ENCODE measurements around the gene PACSIN1.

Gene PACSIN1

DNA sequence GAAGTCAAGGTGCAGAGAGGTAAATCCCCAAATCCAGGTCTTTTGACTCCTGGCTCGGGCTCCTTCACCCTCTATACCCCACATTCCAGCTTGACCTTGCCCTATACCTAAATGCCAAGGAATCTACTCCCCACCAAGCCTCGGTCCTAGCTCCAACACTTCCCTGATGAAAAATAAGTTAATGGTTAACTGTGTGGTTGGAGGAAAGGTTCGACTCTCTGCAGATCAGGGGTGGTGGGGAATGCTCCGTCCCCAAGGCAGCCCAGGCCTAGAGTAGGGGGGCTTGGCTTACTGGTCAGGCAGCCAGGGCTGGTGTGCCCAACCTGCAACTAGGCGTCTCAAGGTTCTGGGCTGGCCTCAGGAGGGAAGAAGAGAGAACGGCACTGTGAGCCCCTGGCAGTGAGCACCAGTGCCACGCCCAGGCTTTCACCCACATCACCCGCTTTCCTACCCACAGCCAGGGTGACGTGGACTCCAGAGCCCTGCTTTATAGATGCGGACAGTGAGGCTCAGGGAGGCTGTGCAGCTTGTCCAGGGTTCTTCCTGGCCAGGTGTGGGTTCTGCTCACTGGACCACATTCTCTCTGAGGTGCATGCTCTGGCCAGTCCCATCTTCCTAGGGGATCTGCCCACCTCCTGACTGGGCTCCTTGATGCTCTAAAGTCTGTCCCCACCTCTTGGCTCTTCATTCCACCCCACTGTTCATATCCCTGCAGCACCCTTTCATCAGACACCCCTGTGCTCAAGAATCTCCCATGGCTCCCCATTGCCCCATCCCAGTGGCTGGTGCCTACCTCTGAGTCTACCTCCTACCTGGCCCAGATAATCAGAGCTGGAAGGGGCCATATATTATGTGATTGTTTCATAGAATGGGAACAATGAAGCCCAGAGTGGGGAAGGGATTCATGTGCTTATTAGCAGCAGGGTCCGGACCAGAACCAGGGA lies 82.1 kb downstream of the PACSIN1 start:
- TF ChIP-seq SNAI2 (CRISPR knock-in tag; IDR thresholded peaks at IDR 0.05) (no peak), PPARA (CRISPR knock-in tag; IDR thresholded peaks at IDR 0.05; ENCODE audit: borderline replicate concordance) (no peak), BACH2 (CRISPR knock-in tag; IDR thresholded peaks at IDR 0.05; ENCODE audit: borderline replicate concordance) (no peak), ZNF70 (CRISPR knock-in tag; IDR thresholded peaks at IDR 0.05) (no peak), ZFP3 (CRISPR knock-in tag; IDR thresholded peaks at IDR 0.05) (no peak), ESRRG (CRISPR knock-in tag; IDR thresholded peaks at IDR 0.05) (no peak), ZC3H10 (CRISPR knock-in tag; IDR thresholded peaks at IDR 0.05) (no peak)
- TF ChIP-seq, protein P1, sequence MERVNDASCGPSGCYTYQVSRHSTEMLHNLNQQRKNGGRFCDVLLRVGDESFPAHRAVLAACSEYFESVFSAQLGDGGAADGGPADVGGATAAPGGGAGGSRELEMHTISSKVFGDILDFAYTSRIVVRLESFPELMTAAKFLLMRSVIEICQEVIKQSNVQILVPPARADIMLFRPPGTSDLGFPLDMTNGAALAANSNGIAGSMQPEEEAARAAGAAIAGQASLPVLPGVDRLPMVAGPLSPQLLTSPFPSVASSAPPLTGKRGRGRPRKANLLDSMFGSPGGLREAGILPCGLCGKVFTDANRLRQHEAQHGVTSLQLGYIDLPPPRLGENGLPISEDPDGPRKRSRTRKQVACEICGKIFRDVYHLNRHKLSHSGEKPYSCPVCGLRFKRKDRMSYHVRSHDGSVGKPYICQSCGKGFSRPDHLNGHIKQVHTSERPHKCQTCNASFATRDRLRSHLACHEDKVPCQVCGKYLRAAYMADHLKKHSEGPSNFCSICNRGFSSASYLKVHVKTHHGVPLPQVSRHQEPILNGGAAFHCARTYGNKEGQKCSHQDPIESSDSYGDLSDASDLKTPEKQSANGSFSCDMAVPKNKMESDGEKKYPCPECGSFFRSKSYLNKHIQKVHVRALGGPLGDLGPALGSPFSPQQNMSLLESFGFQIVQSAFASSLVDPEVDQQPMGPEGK (CRISPR knock-in tag; IDR thresholded peaks at IDR 0.05; ENCODE audit: borderline replicate concordance) = no peak
- TF ChIP-seq, protein P2, sequence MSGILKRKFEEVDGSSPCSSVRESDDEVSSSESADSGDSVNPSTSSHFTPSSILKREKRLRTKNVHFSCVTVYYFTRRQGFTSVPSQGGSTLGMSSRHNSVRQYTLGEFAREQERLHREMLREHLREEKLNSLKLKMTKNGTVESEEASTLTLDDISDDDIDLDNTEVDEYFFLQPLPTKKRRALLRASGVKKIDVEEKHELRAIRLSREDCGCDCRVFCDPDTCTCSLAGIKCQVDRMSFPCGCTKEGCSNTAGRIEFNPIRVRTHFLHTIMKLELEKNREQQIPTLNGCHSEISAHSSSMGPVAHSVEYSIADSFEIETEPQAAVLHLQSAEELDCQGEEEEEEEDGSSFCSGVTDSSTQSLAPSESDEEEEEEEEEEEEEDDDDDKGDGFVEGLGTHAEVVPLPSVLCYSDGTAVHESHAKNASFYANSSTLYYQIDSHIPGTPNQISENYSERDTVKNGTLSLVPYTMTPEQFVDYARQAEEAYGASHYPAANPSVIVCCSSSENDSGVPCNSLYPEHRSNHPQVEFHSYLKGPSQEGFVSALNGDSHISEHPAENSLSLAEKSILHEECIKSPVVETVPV (CRISPR knock-in tag; IDR thresholded peaks at IDR 0.05) = no peak

DNA sequence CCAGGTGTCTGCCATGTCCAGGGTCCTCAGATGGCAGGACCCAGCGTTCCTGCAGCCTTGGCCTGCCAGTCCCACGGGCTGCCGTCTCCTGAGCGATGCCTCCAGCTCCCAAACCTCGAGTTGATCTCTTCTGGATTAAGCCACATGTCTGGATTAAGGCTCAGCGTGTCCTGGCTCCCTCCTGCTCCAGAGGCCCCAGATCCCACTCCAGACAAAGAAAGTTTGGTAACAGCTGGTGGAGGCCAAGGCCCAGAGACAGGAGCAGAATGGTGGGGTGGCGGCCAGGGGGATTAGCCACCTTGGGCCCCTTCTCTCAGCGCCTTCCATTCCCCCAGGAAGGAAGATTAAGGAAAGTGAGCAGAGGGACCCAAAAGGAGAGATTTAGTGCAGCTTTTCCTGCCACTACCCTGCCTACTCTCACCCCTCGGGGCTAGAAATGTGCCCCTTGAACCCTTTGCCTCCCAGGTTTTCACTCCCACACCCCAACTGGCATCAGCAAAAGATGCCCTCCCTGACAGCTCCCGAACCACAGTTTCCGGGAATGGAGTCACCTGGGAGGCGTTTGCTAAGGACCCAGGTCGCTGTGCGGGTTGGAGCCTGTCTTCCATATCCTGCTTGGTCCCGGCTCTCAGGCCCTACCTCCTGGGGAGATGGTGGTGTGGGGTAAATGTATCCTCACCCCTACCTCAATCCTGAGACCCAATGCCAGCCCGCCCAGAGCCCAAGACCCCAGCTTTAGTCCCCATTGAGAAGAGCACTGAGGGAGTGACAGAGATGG lies 83.3 kb downstream of the PACSIN1 start:
- ATAC-seq = no peak
- TF ChIP-seq ZNF70 (CRISPR knock-in tag; IDR thresholded peaks at IDR 0.05) (no peak), ESRRG (CRISPR knock-in tag; IDR thresholded peaks at IDR 0.05) (no peak), OSR1 (CRISPR knock-in tag; IDR thresholded peaks at IDR 0.05) (no peak), GLIS3 (CRISPR knock-in tag; IDR thresholded peaks at IDR 0.05) (no peak)

More for the DNA sequence above, 82.1 kb downstream of the PACSIN1 start:
- ATAC-seq = no peak

DNA sequence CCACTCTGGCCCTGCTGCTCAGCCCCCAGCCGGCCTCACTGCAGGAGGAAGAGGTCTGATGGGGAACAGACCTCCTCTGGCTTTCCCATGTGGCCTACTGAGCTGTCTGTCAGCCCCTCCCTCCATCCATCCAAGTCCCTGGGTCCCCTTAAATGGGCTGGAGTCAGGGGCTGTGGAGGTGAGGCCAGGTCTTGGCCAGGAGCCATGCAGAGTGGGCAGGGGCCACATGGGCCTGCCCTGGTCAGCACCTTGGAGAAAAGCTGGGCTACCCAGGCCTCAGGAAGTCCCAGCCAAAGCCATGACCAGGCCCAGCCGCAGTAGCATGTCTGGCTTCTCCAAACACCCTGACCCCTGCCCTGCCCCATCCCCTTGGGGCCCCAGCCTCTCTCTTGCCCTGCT lies 83.9 kb downstream of the PACSIN1 start:
- no peak for TF ChIP-seq TCF4 (CRISPR knock-in tag; IDR thresholded peaks at IDR 0.05; ENCODE audit: borderline replicate concordance)
- TF ChIP-seq, protein P2 (CRISPR knock-in tag; IDR thresholded peaks at IDR 0.05) = no peak
- ATAC-seq = no peak

DNA sequence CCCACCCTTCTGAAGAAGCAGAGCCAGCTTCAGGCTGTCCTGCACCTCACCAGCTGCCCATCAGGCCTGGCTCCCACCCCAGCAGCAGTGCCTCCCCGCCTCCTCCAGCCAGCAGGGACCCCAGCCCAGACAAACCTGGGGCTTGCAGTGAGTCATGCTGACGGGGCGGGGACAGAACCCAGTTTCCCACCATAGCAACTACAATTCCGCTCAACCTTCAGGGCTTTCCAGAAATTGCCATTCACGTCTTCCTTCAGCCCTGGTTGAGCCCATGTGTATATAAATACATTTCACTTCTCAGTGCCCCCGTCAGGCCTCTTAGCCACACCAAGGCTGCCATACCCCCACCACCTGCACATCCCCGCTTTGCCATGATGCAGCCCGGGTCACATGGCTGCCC lies 85.8 kb downstream of the PACSIN1 start:
- TF ChIP-seq ZNF70 (CRISPR knock-in tag; IDR thresholded peaks at IDR 0.05) (no peak), OSR1 (CRISPR knock-in tag; IDR thresholded peaks at IDR 0.05) (no peak), RARB (CRISPR knock-in tag; IDR thresholded peaks at IDR 0.05) (no peak), BACH2 (CRISPR knock-in tag; IDR thresholded peaks at IDR 0.05; ENCODE audit: borderline replicate concordance) (no peak), GLIS3 (CRISPR knock-in tag; IDR thresholded peaks at IDR 0.05) (no peak), ZC3H10 (CRISPR knock-in tag; IDR thresholded peaks at IDR 0.05) (no peak), ZNF565 (CRISPR knock-in tag; conservative IDR thresholded peaks at IDR 0.05; ENCODE audit: low read depth) (no peak), SNAI2 (CRISPR knock-in tag; IDR thresholded peaks at IDR 0.05) (no peak), ISL1 (CRISPR knock-in tag; IDR thresholded peaks at IDR 0.05) (no peak), ZFP30 (CRISPR knock-in tag; IDR thresholded peaks at IDR 0.05) (no peak), TOX (CRISPR knock-in tag; IDR thresholded peaks at IDR 0.05; ENCODE audit: borderline replicate concordance) (no peak), ZFP3 (CRISPR knock-in tag; IDR thresholded peaks at IDR 0.05) (no peak), TCF4 (CRISPR knock-in tag; IDR thresholded peaks at IDR 0.05; ENCODE audit: borderline replicate concordance) (no peak), ESRRG (CRISPR knock-in tag; IDR thresholded peaks at IDR 0.05) (no peak)
- TF ChIP-seq, protein P1 (CRISPR knock-in tag; IDR thresholded peaks at IDR 0.05; ENCODE audit: borderline replicate concordance) = no peak
- TF ChIP-seq, protein P2 (CRISPR knock-in tag; IDR thresholded peaks at IDR 0.05) = no peak
- ATAC-seq = no peak

All from SK-N-SH treated with all-trans-retinoic acid at 6 μM for 48 hours (cell line).